Tibial nerve (tissue), 4 donors: ENCODE data around the gene FOXI1.

Source experiments
- EP300 ChIP-seq, 2 donors: sonication (generic); formaldehyde crosslinking; IDR thresholded peaks; one replicate each; pipeline ENCODE4 v1.6.1; 2017; ENCODE audit warnings: antibody characterized with exemption in 2 of 2, mild to moderate bottlenecking in 1 of 2
- POLR2A ChIP-seq, 2 donors: fragments of 450-650 bp; IDR thresholded peaks; one replicate each; pipeline ENCODE4 v1.6.1; 2017; ENCODE audit warnings: antibody characterized with exemption in 2 of 2, mild to moderate bottlenecking in 2 of 2, moderate library complexity in 2 of 2
- TF ChIP-seq, protein P1 (sequence below), 5 experiments: fragments of 200-600 bp in 3 of 5; fragments of 450-650 bp in 2 of 5; sonication (generic) in 3 of 5; IDR thresholded peaks; one replicate each; pipeline ENCODE4 v1.5.1; 2016 to 2019; ENCODE audit warnings: antibody characterized with exemption in 5 of 5, mild to moderate bottlenecking in 3 of 5, moderate library complexity in 2 of 5

DNA sequence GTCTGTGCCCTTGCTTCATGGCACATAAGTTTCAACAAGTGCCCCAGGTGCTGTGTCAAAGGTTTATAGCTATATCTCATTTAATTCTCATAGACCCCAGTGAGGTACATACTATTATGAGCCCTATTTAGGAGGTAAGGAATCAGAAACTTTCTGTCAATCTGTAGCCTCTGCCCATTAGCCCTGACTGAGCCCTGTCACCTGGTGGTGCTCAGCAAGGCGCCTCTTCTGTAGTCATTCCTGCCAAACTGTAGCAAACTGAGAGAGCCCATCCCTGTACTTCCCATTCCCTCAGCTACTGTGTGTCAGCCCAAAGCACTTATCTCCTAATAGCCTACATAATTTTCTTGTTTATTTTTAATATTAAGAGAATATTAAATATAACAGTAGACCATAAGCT is 46.5 kb upstream of the FOXI1 start:
- TF ChIP-seq POLR2A (IDR thresholded peaks at IDR 0.05): no peak
- TF ChIP-seq, protein P1, sequence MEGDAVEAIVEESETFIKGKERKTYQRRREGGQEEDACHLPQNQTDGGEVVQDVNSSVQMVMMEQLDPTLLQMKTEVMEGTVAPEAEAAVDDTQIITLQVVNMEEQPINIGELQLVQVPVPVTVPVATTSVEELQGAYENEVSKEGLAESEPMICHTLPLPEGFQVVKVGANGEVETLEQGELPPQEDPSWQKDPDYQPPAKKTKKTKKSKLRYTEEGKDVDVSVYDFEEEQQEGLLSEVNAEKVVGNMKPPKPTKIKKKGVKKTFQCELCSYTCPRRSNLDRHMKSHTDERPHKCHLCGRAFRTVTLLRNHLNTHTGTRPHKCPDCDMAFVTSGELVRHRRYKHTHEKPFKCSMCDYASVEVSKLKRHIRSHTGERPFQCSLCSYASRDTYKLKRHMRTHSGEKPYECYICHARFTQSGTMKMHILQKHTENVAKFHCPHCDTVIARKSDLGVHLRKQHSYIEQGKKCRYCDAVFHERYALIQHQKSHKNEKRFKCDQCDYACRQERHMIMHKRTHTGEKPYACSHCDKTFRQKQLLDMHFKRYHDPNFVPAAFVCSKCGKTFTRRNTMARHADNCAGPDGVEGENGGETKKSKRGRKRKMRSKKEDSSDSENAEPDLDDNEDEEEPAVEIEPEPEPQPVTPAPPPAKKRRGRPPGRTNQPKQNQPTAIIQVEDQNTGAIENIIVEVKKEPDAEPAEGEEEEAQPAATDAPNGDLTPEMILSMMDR (IDR thresholded peaks at IDR 0.05): no peak
- no peak for TF ChIP-seq EP300 (IDR thresholded peaks at IDR 0.05)
